Measurements from ENCODE around the gene ATG16L1.

GRCh38 chr2:233321166-233321565, 69.7 kb downstream of the ATG16L1 start:
- TF ChIP-seq EZH2 (IDR thresholded peaks at IDR 0.05; ENCODE audit: borderline replicate concordance, low read depth, low read length, poor library complexity, severe bottlenecking) (no peak), CTCF (conservative IDR thresholded peaks at IDR 0.05; ENCODE audit: low read depth, low read length) (no peak)
